Caco-2 (cell line): ENCODE data around the gene KLHL29. TPM values are rescaled to one million over a fixed set of nuclear protein-coding genes. Genes with fewer than 3 reads are reported as not detected.

Source experiments
- BruUV-seq: library from RNA; stranded (reverse); fragments of 400-500 nt; replicated peaks from 2 replicates; lab custom pipeline; 2021; lab: Mats Ljungman, UMichigan
- CTCF ChIA-PET: fragments of 300-600 bp; sonication (Branson Sonifier 250); formaldehyde crosslinking; loops from one replicate; lab custom pipeline; 2022; ENCODE audit warnings: antibody characterized with exemption; lab: Charles Lee
- POLR2A ChIA-PET: fragments of 300-600 bp; sonication (Branson Sonifier 250); formaldehyde crosslinking; loops from one replicate; lab custom pipeline; 2022; ENCODE audit warnings: antibody characterized with exemption; lab: Charles Lee
- DNase-seq, 2 experiments: peaks; one replicate each; pipeline versions ENCODE4 v3.0.0 to v3.0.0-alpha.2; 2020 to 2022
- H3K27me3 ChIP-seq: replicated peaks from 2 replicates; pipeline ENCODE4 v1.6.0; 2011; ENCODE audit warnings: low read length; ENCODE audit not compliant: control insufficient read depth, insufficient read depth
- H3K36me3 ChIP-seq: 2 replicates; pipeline ENCODE4 v1.5.1; 2011; ENCODE audit warnings: low read length; ENCODE audit not compliant: control insufficient read depth, insufficient read depth
- H3K4me1 ChIP-seq: fragments of 250-450 bp; sonication (Bioruptor Pico); 2 replicates; pipeline ENCODE4 v1.5.1; 2020; ENCODE audit warnings: mild to moderate bottlenecking
- H3K4me3 ChIP-seq: 2 replicates; pipeline ENCODE4 v1.5.1; 2011; ENCODE audit warnings: low read depth, mild to moderate bottlenecking, control low read depth, low read length
- H3K9me3 ChIP-seq: fragments of 250-450 bp; sonication (Bioruptor Pico); 2 replicates; pipeline ENCODE4 v1.5.1; 2020; ENCODE audit warnings: mild to moderate bottlenecking, moderate library complexity
- H3K27ac Mint-ChIP-seq: one replicate; pipeline ENCODE4 v1.8.0; 2022; ENCODE audit warnings: mixed read lengths; ENCODE audit not compliant: unreplicated experiment
- H3K27me3 Mint-ChIP-seq: one replicate; pipeline ENCODE4 v1.8.0; 2022; ENCODE audit warnings: mixed read lengths; ENCODE audit not compliant: insufficient read depth, unreplicated experiment
- H3K36me3 Mint-ChIP-seq: one replicate; pipeline ENCODE4 v1.8.0; 2022; ENCODE audit warnings: mild to moderate bottlenecking, mixed read lengths; ENCODE audit not compliant: insufficient read depth, unreplicated experiment
- H3K4me1 Mint-ChIP-seq: one replicate; pipeline ENCODE4 v1.8.0; 2022; ENCODE audit warnings: low read depth, mixed read lengths; ENCODE audit not compliant: unreplicated experiment
- H3K4me3 Mint-ChIP-seq: one replicate; pipeline ENCODE4 v1.8.0; 2022; ENCODE audit warnings: mild to moderate bottlenecking, moderate library complexity, mixed read lengths; ENCODE audit not compliant: unreplicated experiment
- H3K9me3 Mint-ChIP-seq: one replicate; pipeline ENCODE4 v1.8.0; 2022; ENCODE audit warnings: mixed read lengths; ENCODE audit not compliant: unreplicated experiment
- CTCF ChIP-seq, 2 experiments: fragments of 200-600 bp in 1 of 2; IDR thresholded peaks; 1 replicate in 1 of 2; 2 replicates in 1 of 2; pipeline versions ENCODE4 v1.5.1 to v1.8.0; 2011 to 2022; ENCODE audit warnings: antibody characterized with exemption in 1 of 2, control low read depth in 1 of 2, inconsistent platforms in 1 of 2, low read depth in 1 of 2, low read length in 1 of 2, mild to moderate bottlenecking in 1 of 2, moderate library complexity in 1 of 2; ENCODE audit not compliant: insufficient read depth in 1 of 2, severe bottlenecking in 1 of 2, unreplicated experiment in 1 of 2
- intact Hi-C: fragments of 100-400 bp; cut with micrococcal nuclease; formaldehyde crosslinking; loops from one replicate; pipeline ENCODE4 v1.10.0; 2022; ENCODE audit not compliant: unreplicated experiment
- total RNA-seq: library from RNA; stranded (reverse); gene quantifications from 2 replicates; pipeline ENCODE4 v1.2.3, GENCODE V29; 2022

KLHL29 gene
- total RNA-seq, 1 experiment from 2014 or later = 0.61 TPM

- BruUV-seq = no TSS peak
- intact Hi-C loops = no loop called here
- no peaks in the 10 kb centered on the region for H3K36me3 Mint-ChIP-seq
- CTCF ChIA-PET = no interaction called here
- Histone ChIP-seq H3K9me3 (no peaks in the 10 kb centered on the region), H3K36me3 (no peaks in the 10 kb centered on the region), H3K27me3 (no peaks in the 10 kb centered on the region), H3K4me1 (no peaks in the 10 kb centered on the region), H3K4me3 (no peak overlapping the region)
- POLR2A ChIA-PET = no interaction called here
- peaks cover 5% of the 10 kb centered on the region for H3K27me3 Mint-ChIP-seq
- no peak overlapping the region for H3K27ac Mint-ChIP-seq
- peak in 1 of 2 experiments; percentile 21 for DNase-seq
- no peak overlapping the region for H3K4me3 Mint-ChIP-seq
- no peak for TF ChIP-seq CTCF (IDR thresholded peaks at IDR 0.05; ENCODE audit: insufficient read depth in 1 of 2, low read depth in 1 of 2, low read length in 1 of 2, severe bottlenecking in 1 of 2, unreplicated experiment in 1 of 2)
- H3K4me1 Mint-ChIP-seq = no peaks in the 10 kb centered on the region
- no peaks in the 10 kb centered on the region for H3K9me3 Mint-ChIP-seq
Measured at GRCh38 chr2:23422089-23423061, 37.4 kb downstream of the KLHL29 start.

GRCh38 chr2:23423062-23423872, 38.3 kb downstream of the KLHL29 start:
- ChIA-PET CTCF (no interaction called here), POLR2A (no interaction called here)
- DNase-seq = no peak
- H3K4me1 Mint-ChIP-seq = no peaks in the 10 kb centered on the region
- no peaks in the 10 kb centered on the region for H3K27me3 Mint-ChIP-seq
- BruUV-seq = no TSS peak
- no peak for TF ChIP-seq CTCF (IDR thresholded peaks at IDR 0.05; ENCODE audit: insufficient read depth in 1 of 2, low read depth in 1 of 2, low read length in 1 of 2, severe bottlenecking in 1 of 2, unreplicated experiment in 1 of 2)
- intact Hi-C loops = no loop called here
- Histone ChIP-seq H3K9me3 (no peaks in the 10 kb centered on the region), H3K4me3 (no peak overlapping the region), H3K4me1 (no peaks in the 10 kb centered on the region), H3K27me3 (no peaks in the 10 kb centered on the region), H3K36me3 (no peaks in the 10 kb centered on the region)
- no peaks in the 10 kb centered on the region for H3K36me3 Mint-ChIP-seq
- no peak overlapping the region for H3K4me3 Mint-ChIP-seq
- H3K9me3 Mint-ChIP-seq = no peaks in the 10 kb centered on the region
- no peak overlapping the region for H3K27ac Mint-ChIP-seq

- ChIA-PET POLR2A (no interaction called here), CTCF (no interaction called here)
- BruUV-seq = no TSS peak
- intact Hi-C loops = no loop called here
- Histone ChIP-seq H3K4me1 (no peaks in the 10 kb centered on the region), H3K9me3 (no peaks in the 10 kb centered on the region), H3K27me3 (no peaks in the 10 kb centered on the region), H3K4me3 (no peak overlapping the region), H3K36me3 (no peaks in the 10 kb centered on the region)
- no peak for DNase-seq
- no peaks in the 10 kb centered on the region for H3K36me3 Mint-ChIP-seq
- H3K27me3 Mint-ChIP-seq = peaks cover 4% of the 10 kb centered on the region
- no peak overlapping the region for H3K27ac Mint-ChIP-seq
- H3K9me3 Mint-ChIP-seq = no peaks in the 10 kb centered on the region
- no peaks in the 10 kb centered on the region for H3K4me1 Mint-ChIP-seq
- TF ChIP-seq CTCF (IDR thresholded peaks at IDR 0.05; ENCODE audit: insufficient read depth in 1 of 2, low read depth in 1 of 2, low read length in 1 of 2, severe bottlenecking in 1 of 2, unreplicated experiment in 1 of 2) = no peak
- no peak overlapping the region for H3K4me3 Mint-ChIP-seq
Measured at GRCh38 chr2:23423873-23424680, 39.1 kb downstream of the KLHL29 start.
